ENCODE data around the gene PPP1R9B. TPM values are rescaled to one million over a fixed set of nuclear protein-coding genes. Genes with fewer than 3 reads are reported as not detected.

PPP1R9B gene
- total and polyA plus RNA-seq, 2 of the 8 experiments (the other 6 are each of a cell fraction or from before 2014, with no cell fraction given), result 5.2 to 13.1 TPM

DNA sequence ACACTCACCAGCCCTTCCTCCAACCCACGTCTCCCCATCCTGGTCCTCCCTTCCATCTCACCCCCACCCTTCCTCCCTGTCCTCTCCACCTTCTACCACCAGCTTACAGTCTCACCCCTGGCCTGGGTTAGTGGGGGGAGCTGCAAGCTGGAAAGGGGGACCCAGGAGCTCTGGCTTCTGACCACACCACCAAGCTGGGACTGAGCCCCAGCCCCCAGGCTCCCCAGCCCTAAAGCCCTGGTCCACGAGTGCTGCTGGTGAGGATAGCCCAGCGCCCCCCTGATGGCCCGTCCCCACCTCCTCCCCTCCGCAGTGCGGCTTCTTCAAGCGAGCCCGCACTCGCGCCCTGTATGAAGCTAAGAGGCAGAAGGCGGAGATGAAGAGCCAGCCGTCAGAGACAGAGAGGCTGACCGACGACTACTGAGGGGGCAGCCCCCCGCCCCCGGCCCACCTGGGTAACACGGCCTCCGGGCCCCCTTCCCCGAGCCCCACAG, 62.5 kb downstream of the PPP1R9B start (continued):
- TF ChIP-seq, protein P1, sequence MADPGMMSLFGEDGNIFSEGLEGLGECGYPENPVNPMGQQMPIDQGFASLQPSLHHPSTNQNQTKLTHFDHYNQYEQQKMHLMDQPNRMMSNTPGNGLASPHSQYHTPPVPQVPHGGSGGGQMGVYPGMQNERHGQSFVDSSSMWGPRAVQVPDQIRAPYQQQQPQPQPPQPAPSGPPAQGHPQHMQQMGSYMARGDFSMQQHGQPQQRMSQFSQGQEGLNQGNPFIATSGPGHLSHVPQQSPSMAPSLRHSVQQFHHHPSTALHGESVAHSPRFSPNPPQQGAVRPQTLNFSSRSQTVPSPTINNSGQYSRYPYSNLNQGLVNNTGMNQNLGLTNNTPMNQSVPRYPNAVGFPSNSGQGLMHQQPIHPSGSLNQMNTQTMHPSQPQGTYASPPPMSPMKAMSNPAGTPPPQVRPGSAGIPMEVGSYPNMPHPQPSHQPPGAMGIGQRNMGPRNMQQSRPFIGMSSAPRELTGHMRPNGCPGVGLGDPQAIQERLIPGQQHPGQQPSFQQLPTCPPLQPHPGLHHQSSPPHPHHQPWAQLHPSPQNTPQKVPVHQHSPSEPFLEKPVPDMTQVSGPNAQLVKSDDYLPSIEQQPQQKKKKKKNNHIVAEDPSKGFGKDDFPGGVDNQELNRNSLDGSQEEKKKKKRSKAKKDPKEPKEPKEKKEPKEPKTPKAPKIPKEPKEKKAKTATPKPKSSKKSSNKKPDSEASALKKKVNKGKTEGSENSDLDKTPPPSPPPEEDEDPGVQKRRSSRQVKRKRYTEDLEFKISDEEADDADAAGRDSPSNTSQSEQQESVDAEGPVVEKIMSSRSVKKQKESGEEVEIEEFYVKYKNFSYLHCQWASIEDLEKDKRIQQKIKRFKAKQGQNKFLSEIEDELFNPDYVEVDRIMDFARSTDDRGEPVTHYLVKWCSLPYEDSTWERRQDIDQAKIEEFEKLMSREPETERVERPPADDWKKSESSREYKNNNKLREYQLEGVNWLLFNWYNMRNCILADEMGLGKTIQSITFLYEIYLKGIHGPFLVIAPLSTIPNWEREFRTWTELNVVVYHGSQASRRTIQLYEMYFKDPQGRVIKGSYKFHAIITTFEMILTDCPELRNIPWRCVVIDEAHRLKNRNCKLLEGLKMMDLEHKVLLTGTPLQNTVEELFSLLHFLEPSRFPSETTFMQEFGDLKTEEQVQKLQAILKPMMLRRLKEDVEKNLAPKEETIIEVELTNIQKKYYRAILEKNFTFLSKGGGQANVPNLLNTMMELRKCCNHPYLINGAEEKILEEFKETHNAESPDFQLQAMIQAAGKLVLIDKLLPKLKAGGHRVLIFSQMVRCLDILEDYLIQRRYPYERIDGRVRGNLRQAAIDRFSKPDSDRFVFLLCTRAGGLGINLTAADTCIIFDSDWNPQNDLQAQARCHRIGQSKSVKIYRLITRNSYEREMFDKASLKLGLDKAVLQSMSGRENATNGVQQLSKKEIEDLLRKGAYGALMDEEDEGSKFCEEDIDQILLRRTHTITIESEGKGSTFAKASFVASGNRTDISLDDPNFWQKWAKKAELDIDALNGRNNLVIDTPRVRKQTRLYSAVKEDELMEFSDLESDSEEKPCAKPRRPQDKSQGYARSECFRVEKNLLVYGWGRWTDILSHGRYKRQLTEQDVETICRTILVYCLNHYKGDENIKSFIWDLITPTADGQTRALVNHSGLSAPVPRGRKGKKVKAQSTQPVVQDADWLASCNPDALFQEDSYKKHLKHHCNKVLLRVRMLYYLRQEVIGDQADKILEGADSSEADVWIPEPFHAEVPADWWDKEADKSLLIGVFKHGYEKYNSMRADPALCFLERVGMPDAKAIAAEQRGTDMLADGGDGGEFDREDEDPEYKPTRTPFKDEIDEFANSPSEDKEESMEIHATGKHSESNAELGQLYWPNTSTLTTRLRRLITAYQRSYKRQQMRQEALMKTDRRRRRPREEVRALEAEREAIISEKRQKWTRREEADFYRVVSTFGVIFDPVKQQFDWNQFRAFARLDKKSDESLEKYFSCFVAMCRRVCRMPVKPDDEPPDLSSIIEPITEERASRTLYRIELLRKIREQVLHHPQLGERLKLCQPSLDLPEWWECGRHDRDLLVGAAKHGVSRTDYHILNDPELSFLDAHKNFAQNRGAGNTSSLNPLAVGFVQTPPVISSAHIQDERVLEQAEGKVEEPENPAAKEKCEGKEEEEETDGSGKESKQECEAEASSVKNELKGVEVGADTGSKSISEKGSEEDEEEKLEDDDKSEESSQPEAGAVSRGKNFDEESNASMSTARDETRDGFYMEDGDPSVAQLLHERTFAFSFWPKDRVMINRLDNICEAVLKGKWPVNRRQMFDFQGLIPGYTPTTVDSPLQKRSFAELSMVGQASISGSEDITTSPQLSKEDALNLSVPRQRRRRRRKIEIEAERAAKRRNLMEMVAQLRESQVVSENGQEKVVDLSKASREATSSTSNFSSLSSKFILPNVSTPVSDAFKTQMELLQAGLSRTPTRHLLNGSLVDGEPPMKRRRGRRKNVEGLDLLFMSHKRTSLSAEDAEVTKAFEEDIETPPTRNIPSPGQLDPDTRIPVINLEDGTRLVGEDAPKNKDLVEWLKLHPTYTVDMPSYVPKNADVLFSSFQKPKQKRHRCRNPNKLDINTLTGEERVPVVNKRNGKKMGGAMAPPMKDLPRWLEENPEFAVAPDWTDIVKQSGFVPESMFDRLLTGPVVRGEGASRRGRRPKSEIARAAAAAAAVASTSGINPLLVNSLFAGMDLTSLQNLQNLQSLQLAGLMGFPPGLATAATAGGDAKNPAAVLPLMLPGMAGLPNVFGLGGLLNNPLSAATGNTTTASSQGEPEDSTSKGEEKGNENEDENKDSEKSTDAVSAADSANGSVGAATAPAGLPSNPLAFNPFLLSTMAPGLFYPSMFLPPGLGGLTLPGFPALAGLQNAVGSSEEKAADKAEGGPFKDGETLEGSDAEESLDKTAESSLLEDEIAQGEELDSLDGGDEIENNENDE (IDR thresholded peaks at IDR 0.05; ENCODE audit: insufficient replicate concordance, low read length), result no peak
- TF ChIP-seq HDAC6 (IDR thresholded peaks at IDR 0.05; ENCODE audit: low read depth, low read length) (no peak), JUND (IDR thresholded peaks at IDR 0.05; ENCODE audit: low read length) (no peak), SIRT6 (IDR thresholded peaks at IDR 0.05; ENCODE audit: low read length) (no peak), MAX (IDR thresholded peaks at IDR 0.05) (no peak), TEAD4 (IDR thresholded peaks at IDR 0.05; ENCODE audit: low read depth, low read length) (no peak), RXRA (IDR thresholded peaks at IDR 0.05; ENCODE audit: insufficient read depth, low read depth, low read length) (no peak), ASH2L (IDR thresholded peaks at IDR 0.05; ENCODE audit: low read length) (no peak), JUN (IDR thresholded peaks at IDR 0.05; ENCODE audit: low read depth, low read length) (no peak), RFX5 (IDR thresholded peaks at IDR 0.05; ENCODE audit: borderline replicate concordance, low read depth, low read length) (no peak)
